ENCODE results near the gene SMIM26.

The SMIM26 gene

GRCh38 chr20:18571578-18571977 lies 4.3 kb downstream of the SMIM26 start:
- no peak overlapping the region for H3K27ac ChIP-seq

GRCh38 chr20:18577942-18578341 lies 10.7 kb downstream of the SMIM26 start:
- Histone ChIP-seq H3K4me1 (no peaks in the 10 kb centered on the region), H3K4me3 (ENCODE audit: low read depth, low read length) (no peak overlapping the region), H3K9ac (no peak overlapping the region), H2AFZ (no peak overlapping the region), H3K4me2 (ENCODE audit: low read length) (no peak overlapping the region), H3K9me3 (ENCODE audit: control insufficient read depth, low read length) (no peaks in the 10 kb centered on the region), H3K36me3 (ENCODE audit: control insufficient read depth, insufficient read depth, low read length) (no peaks in the 10 kb centered on the region), H3K27me3 (ENCODE audit: control insufficient read depth, insufficient read depth, low read length) (no peaks in the 10 kb centered on the region), H3K27ac (no peak overlapping the region), H3K79me2 (no peaks in the 10 kb centered on the region)
- TF ChIP-seq CTCF (IDR thresholded peaks at IDR 0.05) = no peak

More at GRCh38 chr20:18571578-18571977, 4.3 kb downstream of the SMIM26 start:
- no peak overlapping the region for H2AFZ ChIP-seq
- H3K4me3 ChIP-seq (ENCODE audit: low read depth, low read length) = no peak overlapping the region
- TF ChIP-seq CTCF (IDR thresholded peaks at IDR 0.05) = no peak
- no peaks in the 10 kb centered on the region for H3K36me3 ChIP-seq (ENCODE audit: control insufficient read depth, insufficient read depth, low read length)
- H3K9me3 ChIP-seq (ENCODE audit: control insufficient read depth, low read length) = no peaks in the 10 kb centered on the region
- H3K4me2 ChIP-seq (ENCODE audit: low read length) = no peak overlapping the region
- no peaks in the 10 kb centered on the region for H3K79me2 ChIP-seq
- H3K27me3 ChIP-seq (ENCODE audit: control insufficient read depth, insufficient read depth, low read length) = no peaks in the 10 kb centered on the region
- H3K9ac ChIP-seq = no peak overlapping the region
- H3K4me1 ChIP-seq = no peaks in the 10 kb centered on the region

- Histone ChIP-seq H3K27me3 (ENCODE audit: control insufficient read depth, insufficient read depth, low read length) (no peaks in the 10 kb centered on the region), H3K79me2 (no peaks in the 10 kb centered on the region), H3K27ac (no peak overlapping the region), H3K4me3 (ENCODE audit: low read depth, low read length) (no peak overlapping the region), H3K36me3 (ENCODE audit: control insufficient read depth, insufficient read depth, low read length) (no peaks in the 10 kb centered on the region), H3K4me2 (ENCODE audit: low read length) (no peak overlapping the region), H2AFZ (no peak overlapping the region), H3K4me1 (no peaks in the 10 kb centered on the region), H3K9me3 (ENCODE audit: control insufficient read depth, low read length) (no peaks in the 10 kb centered on the region), H3K9ac (no peak overlapping the region)
- no peak for TF ChIP-seq CTCF (IDR thresholded peaks at IDR 0.05)
Measured at GRCh38 chr20:18578581-18578980, 11.3 kb downstream of the SMIM26 start.

- Histone ChIP-seq H3K9ac (no peak overlapping the region), H3K4me2 (ENCODE audit: low read length) (no peak overlapping the region), H3K27me3 (ENCODE audit: control insufficient read depth, insufficient read depth, low read length) (no peaks in the 10 kb centered on the region), H2AFZ (no peak overlapping the region), H3K4me1 (no peaks in the 10 kb centered on the region), H3K36me3 (ENCODE audit: control insufficient read depth, insufficient read depth, low read length) (no peaks in the 10 kb centered on the region), H3K9me3 (ENCODE audit: control insufficient read depth, low read length) (no peaks in the 10 kb centered on the region), H3K4me3 (ENCODE audit: low read depth, low read length) (no peak overlapping the region), H3K79me2 (no peaks in the 10 kb centered on the region), H3K27ac (no peak overlapping the region)
- TF ChIP-seq CTCF (IDR thresholded peaks at IDR 0.05) = no peak
Measured at GRCh38 chr20:18580012-18580411, 12.8 kb downstream of the SMIM26 start.

GRCh38 chr20:18585134-18585533 lies 17.9 kb downstream of the SMIM26 start:
- H3K4me3 ChIP-seq (ENCODE audit: low read depth, low read length) = no peak overlapping the region
- no peaks in the 10 kb centered on the region for H3K4me1 ChIP-seq

More at GRCh38 chr20:18585134-18585533, 17.9 kb downstream of the SMIM26 start:
- Histone ChIP-seq H3K4me2 (ENCODE audit: low read length) (no peak overlapping the region), H3K27ac (no peak overlapping the region), H2AFZ (no peak overlapping the region), H3K9ac (no peak overlapping the region), H3K27me3 (ENCODE audit: control insufficient read depth, insufficient read depth, low read length) (no peaks in the 10 kb centered on the region), H3K9me3 (ENCODE audit: control insufficient read depth, low read length) (no peaks in the 10 kb centered on the region), H3K79me2 (no peaks in the 10 kb centered on the region), H3K36me3 (ENCODE audit: control insufficient read depth, insufficient read depth, low read length) (no peaks in the 10 kb centered on the region)
- TF ChIP-seq CTCF (IDR thresholded peaks at IDR 0.05) = no peak
